A549 (cell line): ENCODE data around the gene GPR55.

ENCODE experiments used
- E2F6 ChIP-seq: IDR thresholded peaks from 2 replicates; pipeline ENCODE4 v1.6.1; 2012; ENCODE audit warnings: low read depth, borderline replicate concordance
- EP300 ChIP-seq, 2 experiments: fragments of >200 bp; sonication (Bioruptor Twin); formaldehyde crosslinking; IDR thresholded peaks; 2 replicates in 1 of 2; 3 replicates in 1 of 2; pipeline ENCODE4 v1.6.1; 2016 to 2017
- TF ChIP-seq, protein P1 (sequence below): fragments of >200 bp; sonication (Bioruptor Twin); formaldehyde crosslinking; IDR thresholded peaks from 3 replicates; pipeline ENCODE4 v1.5.1; 2016

DNA sequence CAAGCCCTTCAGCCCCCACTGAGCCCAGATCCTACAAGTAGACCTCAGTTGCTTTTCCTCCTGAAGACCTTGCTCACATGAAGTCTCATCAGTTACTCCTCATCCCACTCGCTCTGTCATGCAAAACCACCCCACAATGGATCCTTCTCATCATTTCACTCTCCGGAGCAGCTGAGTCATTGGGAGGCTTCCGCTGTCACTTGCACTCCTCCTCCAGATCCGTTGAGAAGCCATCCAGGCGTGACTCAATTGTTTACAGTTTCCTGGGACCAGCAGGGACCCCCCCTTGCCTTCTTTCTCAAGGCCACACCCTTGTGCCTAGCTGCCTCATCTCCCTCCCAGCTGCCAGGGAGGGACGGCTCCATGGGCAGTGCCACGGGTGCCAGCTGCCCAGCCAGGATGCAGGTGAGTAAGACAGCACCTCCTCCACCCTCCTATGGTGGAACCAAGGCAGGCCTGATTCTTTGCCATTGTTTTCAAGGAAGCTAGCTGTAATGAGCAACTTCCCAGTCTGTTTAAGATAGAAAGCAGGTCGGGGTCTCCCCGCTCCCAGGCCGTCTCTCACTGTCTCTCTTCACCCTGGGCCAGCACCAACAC is 16.3 kb downstream of the GPR55 start:
- TF ChIP-seq EP300 (IDR thresholded peaks at IDR 0.05) = no peak
- TF ChIP-seq, protein P1, sequence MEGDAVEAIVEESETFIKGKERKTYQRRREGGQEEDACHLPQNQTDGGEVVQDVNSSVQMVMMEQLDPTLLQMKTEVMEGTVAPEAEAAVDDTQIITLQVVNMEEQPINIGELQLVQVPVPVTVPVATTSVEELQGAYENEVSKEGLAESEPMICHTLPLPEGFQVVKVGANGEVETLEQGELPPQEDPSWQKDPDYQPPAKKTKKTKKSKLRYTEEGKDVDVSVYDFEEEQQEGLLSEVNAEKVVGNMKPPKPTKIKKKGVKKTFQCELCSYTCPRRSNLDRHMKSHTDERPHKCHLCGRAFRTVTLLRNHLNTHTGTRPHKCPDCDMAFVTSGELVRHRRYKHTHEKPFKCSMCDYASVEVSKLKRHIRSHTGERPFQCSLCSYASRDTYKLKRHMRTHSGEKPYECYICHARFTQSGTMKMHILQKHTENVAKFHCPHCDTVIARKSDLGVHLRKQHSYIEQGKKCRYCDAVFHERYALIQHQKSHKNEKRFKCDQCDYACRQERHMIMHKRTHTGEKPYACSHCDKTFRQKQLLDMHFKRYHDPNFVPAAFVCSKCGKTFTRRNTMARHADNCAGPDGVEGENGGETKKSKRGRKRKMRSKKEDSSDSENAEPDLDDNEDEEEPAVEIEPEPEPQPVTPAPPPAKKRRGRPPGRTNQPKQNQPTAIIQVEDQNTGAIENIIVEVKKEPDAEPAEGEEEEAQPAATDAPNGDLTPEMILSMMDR = no peak
- no peak for TF ChIP-seq E2F6
